Measurements from ENCODE around the gene HHLA2.

Gene HHLA2

GRCh38 chr3:108401836-108402235 lies 105.5 kb downstream of the HHLA2 start:
- H3K9me3 ChIP-seq (ENCODE audit: low read length), result no peaks in the 10 kb centered on the region

GRCh38 chr3:108403198-108403597 lies 106.8 kb downstream of the HHLA2 start:
- Histone ChIP-seq H3K27me3 (ENCODE audit: control insufficient read depth in 1 of 2, insufficient read depth in 2 of 2, low read length in 2 of 2) (no peaks in the 10 kb centered on the region), H3K27ac (ENCODE audit: low read depth, low read length) (no peak overlapping the region), H3K9me3 (ENCODE audit: low read length) (no peaks in the 10 kb centered on the region), H3K4me3 (ENCODE audit: low read depth in 1 of 2, low read length in 2 of 2) (no peak overlapping the region), H3K36me3 (ENCODE audit: insufficient read depth, low read length) (no peaks in the 10 kb centered on the region), H3K9ac (ENCODE audit: low read length) (no peak overlapping the region), H3K4me1 (ENCODE audit: insufficient read depth, low read length) (peaks cover 17% of the 10 kb centered on the region)

More at GRCh38 chr3:108401836-108402235, 105.5 kb downstream of the HHLA2 start:
- Histone ChIP-seq H3K27ac (ENCODE audit: low read depth, low read length) (no peak overlapping the region), H3K27me3 (ENCODE audit: control insufficient read depth in 1 of 2, insufficient read depth in 2 of 2, low read length in 2 of 2) (no peaks in the 10 kb centered on the region), H3K4me3 (ENCODE audit: low read depth in 1 of 2, low read length in 2 of 2) (no peak overlapping the region), H3K36me3 (ENCODE audit: insufficient read depth, low read length) (no peaks in the 10 kb centered on the region), H3K4me1 (ENCODE audit: insufficient read depth, low read length) (peaks cover 16% of the 10 kb centered on the region), H3K9ac (ENCODE audit: low read length) (no peak overlapping the region)

- Histone ChIP-seq H3K36me3 (ENCODE audit: insufficient read depth, low read length) (no peaks in the 10 kb centered on the region), H3K9ac (ENCODE audit: low read length) (no peak overlapping the region), H3K9me3 (ENCODE audit: low read length) (no peaks in the 10 kb centered on the region), H3K27ac (ENCODE audit: low read depth, low read length) (no peak overlapping the region), H3K4me3 (ENCODE audit: low read depth in 1 of 2, low read length in 2 of 2) (no peak overlapping the region), H3K4me1 (ENCODE audit: insufficient read depth, low read length) (peaks cover 17% of the 10 kb centered on the region), H3K27me3 (ENCODE audit: control insufficient read depth in 1 of 2, insufficient read depth in 2 of 2, low read length in 2 of 2) (no peaks in the 10 kb centered on the region)
Measured at GRCh38 chr3:108403686-108404345, 107.5 kb downstream of the HHLA2 start.

- H3K27ac ChIP-seq (ENCODE audit: low read depth, low read length), result no peak overlapping the region
- H3K9ac ChIP-seq (ENCODE audit: low read length), result no peak overlapping the region
- H3K4me3 ChIP-seq (ENCODE audit: low read depth in 1 of 2, low read length in 2 of 2), result no peak overlapping the region
- H3K4me1 ChIP-seq (ENCODE audit: insufficient read depth, low read length), result peaks cover 17% of the 10 kb centered on the region
- no peaks in the 10 kb centered on the region for H3K36me3 ChIP-seq (ENCODE audit: insufficient read depth, low read length)
- H3K9me3 ChIP-seq (ENCODE audit: low read length), result no peaks in the 10 kb centered on the region
- no peaks in the 10 kb centered on the region for H3K27me3 ChIP-seq (ENCODE audit: control insufficient read depth in 1 of 2, insufficient read depth in 2 of 2, low read length in 2 of 2)
Measured at GRCh38 chr3:108404368-108404767, 108.0 kb downstream of the HHLA2 start.

- Histone ChIP-seq H3K4me1 (ENCODE audit: insufficient read depth, low read length) (peaks cover 17% of the 10 kb centered on the region), H3K9me3 (ENCODE audit: low read length) (no peaks in the 10 kb centered on the region), H3K9ac (ENCODE audit: low read length) (no peak overlapping the region), H3K27me3 (ENCODE audit: control insufficient read depth in 1 of 2, insufficient read depth in 2 of 2, low read length in 2 of 2) (no peaks in the 10 kb centered on the region), H3K36me3 (ENCODE audit: insufficient read depth, low read length) (no peaks in the 10 kb centered on the region), H3K27ac (ENCODE audit: low read depth, low read length) (no peak overlapping the region), H3K4me3 (ENCODE audit: low read depth in 1 of 2, low read length in 2 of 2) (no peak overlapping the region)
Measured at GRCh38 chr3:108406063-108406660, 109.8 kb downstream of the HHLA2 start.

GRCh38 chr3:108406661-108407206 lies 110.4 kb downstream of the HHLA2 start:
- H3K4me1 ChIP-seq (ENCODE audit: insufficient read depth, low read length), result peaks cover 17% of the 10 kb centered on the region
- H3K4me3 ChIP-seq (ENCODE audit: low read depth in 1 of 2, low read length in 2 of 2), result no peak overlapping the region
- H3K9ac ChIP-seq (ENCODE audit: low read length), result no peak overlapping the region
- no peaks in the 10 kb centered on the region for H3K36me3 ChIP-seq (ENCODE audit: insufficient read depth, low read length)
- H3K9me3 ChIP-seq (ENCODE audit: low read length), result no peaks in the 10 kb centered on the region
- no peaks in the 10 kb centered on the region for H3K27me3 ChIP-seq (ENCODE audit: control insufficient read depth in 1 of 2, insufficient read depth in 2 of 2, low read length in 2 of 2)
- no peak overlapping the region for H3K27ac ChIP-seq (ENCODE audit: low read depth, low read length)

- H3K27me3 ChIP-seq (ENCODE audit: control insufficient read depth in 1 of 2, insufficient read depth in 2 of 2, low read length in 2 of 2), result no peaks in the 10 kb centered on the region
- no peak overlapping the region for H3K9ac ChIP-seq (ENCODE audit: low read length)
- peaks cover 17% of the 10 kb centered on the region for H3K4me1 ChIP-seq (ENCODE audit: insufficient read depth, low read length)
- H3K9me3 ChIP-seq (ENCODE audit: low read length), result no peaks in the 10 kb centered on the region
- no peak overlapping the region for H3K27ac ChIP-seq (ENCODE audit: low read depth, low read length)
- no peaks in the 10 kb centered on the region for H3K36me3 ChIP-seq (ENCODE audit: insufficient read depth, low read length)
- no peak overlapping the region for H3K4me3 ChIP-seq (ENCODE audit: low read depth in 1 of 2, low read length in 2 of 2)
Measured at GRCh38 chr3:108407886-108408285, 111.5 kb downstream of the HHLA2 start.

- Histone ChIP-seq H3K27me3 (ENCODE audit: control insufficient read depth in 1 of 2, insufficient read depth in 2 of 2, low read length in 2 of 2) (no peaks in the 10 kb centered on the region), H3K36me3 (ENCODE audit: insufficient read depth, low read length) (no peaks in the 10 kb centered on the region), H3K9ac (ENCODE audit: low read length) (no peak overlapping the region), H3K27ac (ENCODE audit: low read depth, low read length) (no peak overlapping the region), H3K9me3 (ENCODE audit: low read length) (no peaks in the 10 kb centered on the region), H3K4me1 (ENCODE audit: insufficient read depth, low read length) (peaks cover 13% of the 10 kb centered on the region), H3K4me3 (ENCODE audit: low read depth in 1 of 2, low read length in 2 of 2) (no peak overlapping the region)
Measured at GRCh38 chr3:108408883-108409799, 112.8 kb downstream of the HHLA2 start.

- no peaks in the 10 kb centered on the region for H3K9me3 ChIP-seq (ENCODE audit: low read length)
- no peak overlapping the region for H3K27ac ChIP-seq (ENCODE audit: low read depth, low read length)
- no peaks in the 10 kb centered on the region for H3K36me3 ChIP-seq (ENCODE audit: insufficient read depth, low read length)
- no peak overlapping the region for H3K9ac ChIP-seq (ENCODE audit: low read length)
- H3K27me3 ChIP-seq (ENCODE audit: control insufficient read depth in 1 of 2, insufficient read depth in 2 of 2, low read length in 2 of 2), result no peaks in the 10 kb centered on the region
- peaks cover 9% of the 10 kb centered on the region for H3K4me1 ChIP-seq (ENCODE audit: insufficient read depth, low read length)
- no peak overlapping the region for H3K4me3 ChIP-seq (ENCODE audit: low read depth in 1 of 2, low read length in 2 of 2)
Measured at GRCh38 chr3:108409800-108410178, 113.4 kb downstream of the HHLA2 start.

GRCh38 chr3:108410531-108410984 lies 114.2 kb downstream of the HHLA2 start:
- H3K9me3 ChIP-seq (ENCODE audit: low read length), result no peaks in the 10 kb centered on the region
- no peak overlapping the region for H3K4me3 ChIP-seq (ENCODE audit: low read depth in 1 of 2, low read length in 2 of 2)
- H3K27ac ChIP-seq (ENCODE audit: low read depth, low read length), result no peak overlapping the region
- H3K4me1 ChIP-seq (ENCODE audit: insufficient read depth, low read length), result peaks cover 9% of the 10 kb centered on the region
- no peaks in the 10 kb centered on the region for H3K36me3 ChIP-seq (ENCODE audit: insufficient read depth, low read length)
- H3K27me3 ChIP-seq (ENCODE audit: control insufficient read depth in 1 of 2, insufficient read depth in 2 of 2, low read length in 2 of 2), result no peaks in the 10 kb centered on the region
- no peak overlapping the region for H3K9ac ChIP-seq (ENCODE audit: low read length)

GRCh38 chr3:108412121-108412750 lies 115.9 kb downstream of the HHLA2 start:
- H3K4me1 ChIP-seq (ENCODE audit: insufficient read depth, low read length), result no peaks in the 10 kb centered on the region
- H3K27me3 ChIP-seq (ENCODE audit: control insufficient read depth in 1 of 2, insufficient read depth in 2 of 2, low read length in 2 of 2), result no peaks in the 10 kb centered on the region
- no peak overlapping the region for H3K4me3 ChIP-seq (ENCODE audit: low read depth in 1 of 2, low read length in 2 of 2)
- no peak overlapping the region for H3K27ac ChIP-seq (ENCODE audit: low read depth, low read length)
- H3K9me3 ChIP-seq (ENCODE audit: low read length), result no peaks in the 10 kb centered on the region
- no peaks in the 10 kb centered on the region for H3K36me3 ChIP-seq (ENCODE audit: insufficient read depth, low read length)
- H3K9ac ChIP-seq (ENCODE audit: low read length), result no peak overlapping the region
